ENCODE measurements around the gene GPR42. TPM values are rescaled to one million over a fixed set of nuclear protein-coding genes. Genes with fewer than 3 reads are reported as not detected.

Gene GPR42
- total and polyA plus RNA-seq, 5 donors from 2014 or later, result not detected

Other genes with a start within 250 kb of the GPR42 start
- gene LGI4, start 236.0 kb upstream of the GPR42 start, total RNA-seq, result 0.64 TPM
- gene LGI4, start 236.0 kb upstream of the GPR42 start, polyA plus RNA-seq, result not detected
- gene FXYD1, start 232.2 kb upstream of the GPR42 start, total RNA-seq, result 1.6 TPM
- gene FXYD1, start 232.2 kb upstream of the GPR42 start, polyA plus RNA-seq, result 1 to 10 TPM; 2.1 to 3.7 (median 2.7) TPM
- 9.3 TPM for gene FXYD7, start 227.8 kb upstream of the GPR42 start, total RNA-seq
- 1 to 10 TPM; 3.2 to 6.8 (median 4.7) TPM for gene FXYD7, start 227.8 kb upstream of the GPR42 start, polyA plus RNA-seq
- gene FXYD5, start 216.3 kb upstream of the GPR42 start, total RNA-seq, result 503 TPM
- gene FXYD5, start 216.3 kb upstream of the GPR42 start, polyA plus RNA-seq, result 100 to 1,000 TPM; 465 to 575 (median 487) TPM
- not detected for gene FAM187B, start 142.3 kb upstream of the GPR42 start, total RNA-seq
- gene FAM187B, start 142.3 kb upstream of the GPR42 start, polyA plus RNA-seq, result not detected
- 28.1 TPM for gene LSR, start 122.1 kb upstream of the GPR42 start, total RNA-seq
- gene LSR, start 122.1 kb upstream of the GPR42 start, polyA plus RNA-seq, result 10 to 100 TPM; 47.8 to 66.1 (median 53.7) TPM
- gene USF2, start 102.1 kb upstream of the GPR42 start, total RNA-seq, result 277 TPM
- 10 to 100 TPM in 1 of 4 donors, 1 to 10 TPM in 3; 5.9 to 10.1 (median 6.8) TPM for gene USF2, start 102.1 kb upstream of the GPR42 start, polyA plus RNA-seq
- 0.32 TPM for gene HAMP, start 88.5 kb upstream of the GPR42 start, total RNA-seq
- not detected for gene HAMP, start 88.5 kb upstream of the GPR42 start, polyA plus RNA-seq
- not detected for gene MAG, start 78.9 kb upstream of the GPR42 start, total RNA-seq
- under 1 TPM in 2 of 4 donors, not detected in 2; 0.16 to 0.28 TPM for gene MAG, start 78.9 kb upstream of the GPR42 start, polyA plus RNA-seq
- 3.3 TPM for gene CD22, start 41.9 kb upstream of the GPR42 start, total RNA-seq
- gene CD22, start 41.9 kb upstream of the GPR42 start, polyA plus RNA-seq, result 1 to 10 TPM in 1 of 4 donors, under 1 TPM in 2, not detected in 1; 0.15 to 1.9 (median 0.39) TPM
- not detected for gene FFAR1, start 23.2 kb upstream of the GPR42 start, total RNA-seq
- not detected for gene FFAR1, start 23.2 kb upstream of the GPR42 start, polyA plus RNA-seq
- 1.7 TPM for gene FFAR3, start 12.6 kb upstream of the GPR42 start, total RNA-seq
- under 1 TPM in 1 of 4 donors, not detected in 3; 0.39 TPM for gene FFAR3, start 12.6 kb upstream of the GPR42 start, polyA plus RNA-seq
- not detected for gene FFAR2, start 77.2 kb downstream of the GPR42 start, total RNA-seq
- gene FFAR2, start 77.2 kb downstream of the GPR42 start, polyA plus RNA-seq, result not detected
- not detected for gene KRTDAP, start 119.4 kb downstream of the GPR42 start, total RNA-seq
- not detected for gene KRTDAP, start 119.4 kb downstream of the GPR42 start, polyA plus RNA-seq
- gene DMKN, start 142.6 kb downstream of the GPR42 start, total RNA-seq, result not detected
- 1 to 10 TPM in 2 of 4 donors, under 1 TPM in 1, not detected in 1; 0.74 to 1.6 (median 1.0) TPM for gene DMKN, start 142.6 kb downstream of the GPR42 start, polyA plus RNA-seq
- not detected for gene SBSN, start 157.2 kb downstream of the GPR42 start, total RNA-seq
- gene SBSN, start 157.2 kb downstream of the GPR42 start, polyA plus RNA-seq, result not detected
- gene GAPDHS, start 162.4 kb downstream of the GPR42 start, total RNA-seq, result not detected
- gene GAPDHS, start 162.4 kb downstream of the GPR42 start, polyA plus RNA-seq, result not detected
- 37.1 TPM for gene TMEM147, start 174.6 kb downstream of the GPR42 start, total RNA-seq
- 100 to 1,000 TPM; 155 to 179 (median 160) TPM for gene TMEM147, start 174.6 kb downstream of the GPR42 start, polyA plus RNA-seq
- gene ATP4A, start 192.6 kb downstream of the GPR42 start, total RNA-seq, result not detected
- not detected for gene ATP4A, start 192.6 kb downstream of the GPR42 start, polyA plus RNA-seq
- not detected for gene PMIS2, start 215.1 kb downstream of the GPR42 start, total RNA-seq
- gene PMIS2, start 215.1 kb downstream of the GPR42 start, polyA plus RNA-seq, result not detected
- 25.9 TPM for gene HAUS5, start 241.7 kb downstream of the GPR42 start, total RNA-seq
- gene HAUS5, start 241.7 kb downstream of the GPR42 start, polyA plus RNA-seq, result 1 to 10 TPM; 5.1 to 8.1 (median 6.6) TPM